Natural killer cell (primary cell): Measurements from ENCODE around the gene GRIA3. TPM values are rescaled to one million over a fixed set of nuclear protein-coding genes. Genes with fewer than 3 reads are reported as not detected.

ENCODE experiments used
- ATAC-seq, 3 donors: fragments of 150-1000 bp in 2 of 3; fragments of 200-7000 bp in 1 of 3; cut with Tn5 transposase; 1 replicate in 1 of 3; 2 replicates in 2 of 3; pipeline ENCODE4 v1.10.0; 2021; ENCODE audit warnings: mild to moderate bottlenecking in 2 of 3, moderate library complexity in 2 of 3
- DNase-seq, 2 donors: peaks; one replicate each; pipeline versions ENCODE4 v3.0.0 to v3.0.0-alpha.2; 2013 to 2021; ENCODE audit warnings: mixed read lengths in 1 of 2
- H3K27ac ChIP-seq: one replicate; pipeline ENCODE4 v1.5.1; 2013; ENCODE audit warnings: mild to moderate bottlenecking, low read length
- H3K27me3 ChIP-seq: one replicate; pipeline ENCODE4 v1.6.1; 2013; ENCODE audit warnings: low read length; ENCODE audit not compliant: control insufficient read depth, insufficient read depth
- H3K36me3 ChIP-seq: one replicate; pipeline ENCODE4 v1.6.1; 2013; ENCODE audit warnings: low read length; ENCODE audit not compliant: control insufficient read depth, insufficient read depth
- H3K4me1 ChIP-seq: one replicate; pipeline ENCODE4 v1.6.1; 2013; ENCODE audit warnings: low read length; ENCODE audit not compliant: control insufficient read depth, insufficient read depth
- H3K4me3 ChIP-seq: one replicate; pipeline ENCODE4 v1.5.1; 2013; ENCODE audit warnings: low read length
- H3K9me3 ChIP-seq: one replicate; pipeline ENCODE4 v1.6.1; 2013; ENCODE audit warnings: low read length; ENCODE audit not compliant: control insufficient read depth, insufficient read depth
- H3K27ac Mint-ChIP-seq, 2 donors: one replicate each; pipeline ENCODE4 v1.8.0; 2022; ENCODE audit warnings: mild to moderate bottlenecking in 2 of 2, mixed read lengths in 2 of 2, moderate library complexity in 1 of 2
- H3K27me3 Mint-ChIP-seq, 2 donors: one replicate each; pipeline ENCODE4 v1.8.0; 2022; ENCODE audit warnings: low read depth in 2 of 2, mixed read lengths in 2 of 2
- H3K36me3 Mint-ChIP-seq: one replicate; pipeline ENCODE4 v1.8.0; 2022; ENCODE audit warnings: mixed read lengths
- H3K4me1 Mint-ChIP-seq, 2 donors: one replicate each; pipeline ENCODE4 v1.8.0; 2022; ENCODE audit warnings: mixed read lengths in 2 of 2
- H3K4me3 Mint-ChIP-seq: one replicate; pipeline ENCODE4 v1.8.0; 2022; ENCODE audit warnings: mild to moderate bottlenecking, moderate library complexity, mixed read lengths
- H3K9me3 Mint-ChIP-seq, 2 donors: one replicate each; pipeline ENCODE4 v1.8.0; 2022; ENCODE audit warnings: mixed read lengths in 2 of 2
- WGBS: methylation state at CpG from one replicate; pipeline ENCODE4 v1.1.7; 2013; ENCODE audit warnings: missing lambda C conversion rate; ENCODE audit not compliant: insufficient coverage; 5-methylcytosine and 5-hydroxymethylcytosine counted together
- intact Hi-C: fragments of 100-400 bp; cut with micrococcal nuclease; formaldehyde crosslinking; loops from one replicate; pipeline ENCODE4 v1.14.2; 2022
- total RNA-seq, 4 donors: library from RNA; stranded (reverse); fragments of 120-200 nt in 1 of 4; gene quantifications; one replicate each; pipeline versions ENCODE4 v1.2.3 to v1.2.4, GENCODE V29; 2013 to 2022
- TF ChIP-seq, protein P1 (sequence below): fragments of 200-600 bp; IDR thresholded peaks from one replicate; pipeline ENCODE4 v1.8.0; 2022; ENCODE audit warnings: antibody characterized with exemption

Gene GRIA3
- total RNA-seq, 3 donors from 2014 or later (not counting 1 experiment from before 2014, with no cell fraction given): not detected

DNA sequence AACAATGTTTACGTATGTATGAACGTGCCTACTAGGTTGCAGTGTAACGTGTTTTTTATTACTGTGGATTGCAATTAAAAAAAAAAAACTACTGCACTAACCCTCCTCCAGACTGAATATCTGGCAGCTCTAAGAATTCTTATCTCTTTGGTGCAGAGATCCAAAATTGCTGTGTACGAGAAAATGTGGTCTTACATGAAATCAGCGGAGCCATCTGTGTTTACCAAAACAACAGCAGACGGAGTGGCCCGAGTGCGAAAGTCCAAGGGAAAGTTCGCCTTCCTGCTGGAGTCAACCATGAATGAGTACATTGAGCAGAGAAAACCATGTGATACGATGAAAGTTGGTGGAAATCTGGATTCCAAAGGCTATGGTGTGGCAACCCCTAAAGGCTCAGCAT lies 280.6 kb downstream of the GRIA3 start:
- TF ChIP-seq, protein P1, sequence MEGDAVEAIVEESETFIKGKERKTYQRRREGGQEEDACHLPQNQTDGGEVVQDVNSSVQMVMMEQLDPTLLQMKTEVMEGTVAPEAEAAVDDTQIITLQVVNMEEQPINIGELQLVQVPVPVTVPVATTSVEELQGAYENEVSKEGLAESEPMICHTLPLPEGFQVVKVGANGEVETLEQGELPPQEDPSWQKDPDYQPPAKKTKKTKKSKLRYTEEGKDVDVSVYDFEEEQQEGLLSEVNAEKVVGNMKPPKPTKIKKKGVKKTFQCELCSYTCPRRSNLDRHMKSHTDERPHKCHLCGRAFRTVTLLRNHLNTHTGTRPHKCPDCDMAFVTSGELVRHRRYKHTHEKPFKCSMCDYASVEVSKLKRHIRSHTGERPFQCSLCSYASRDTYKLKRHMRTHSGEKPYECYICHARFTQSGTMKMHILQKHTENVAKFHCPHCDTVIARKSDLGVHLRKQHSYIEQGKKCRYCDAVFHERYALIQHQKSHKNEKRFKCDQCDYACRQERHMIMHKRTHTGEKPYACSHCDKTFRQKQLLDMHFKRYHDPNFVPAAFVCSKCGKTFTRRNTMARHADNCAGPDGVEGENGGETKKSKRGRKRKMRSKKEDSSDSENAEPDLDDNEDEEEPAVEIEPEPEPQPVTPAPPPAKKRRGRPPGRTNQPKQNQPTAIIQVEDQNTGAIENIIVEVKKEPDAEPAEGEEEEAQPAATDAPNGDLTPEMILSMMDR: no peak
- DNase-seq (no peak), ATAC-seq (no peak)
- Mint-ChIP-seq H3K27ac (no peak overlapping the region), H3K36me3 (no peaks in the 10 kb centered on the region), H3K27me3 (no peaks in the 10 kb centered on the region), H3K9me3 (no peaks in the 10 kb centered on the region), H3K4me3 (no peak overlapping the region), H3K4me1 (no peaks in the 10 kb centered on the region)
- H3K27me3 ChIP-seq: no peaks in the 10 kb centered on the region
- no peak overlapping the region for H3K4me3 ChIP-seq
- H3K9me3 ChIP-seq: no peaks in the 10 kb centered on the region
- 93% methylated on average over 7 of the region's 10 CpGs for WGBS
- no peak overlapping the region for H3K27ac ChIP-seq
- intact Hi-C loops: no loop called here
- no peaks in the 10 kb centered on the region for H3K4me1 ChIP-seq
- no peaks in the 10 kb centered on the region for H3K36me3 ChIP-seq

DNA sequence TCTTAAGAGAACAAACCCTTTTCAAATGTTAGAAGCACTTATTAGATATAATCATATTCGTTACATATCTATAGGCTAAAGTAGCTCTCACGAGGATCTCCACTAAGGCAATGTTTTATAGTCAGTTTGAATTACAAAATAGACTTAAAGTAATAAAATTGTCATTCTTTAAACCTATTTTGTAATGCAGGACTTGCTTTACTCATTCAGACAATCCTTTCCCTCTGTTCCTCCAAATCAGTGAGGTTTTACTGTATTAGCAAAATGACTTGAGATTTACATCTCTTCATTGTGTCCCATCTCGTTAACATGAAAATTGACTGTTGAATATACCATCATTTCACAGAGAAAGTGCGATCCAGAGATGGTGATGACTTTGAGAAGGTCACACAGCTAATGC lies 284.4 kb downstream of the GRIA3 start:
- no peaks in the 10 kb centered on the region for H3K9me3 ChIP-seq
- no peak overlapping the region for H3K4me3 ChIP-seq
- no peaks in the 10 kb centered on the region for H3K27me3 ChIP-seq
- H3K36me3 Mint-ChIP-seq: no peaks in the 10 kb centered on the region
- no peak for ATAC-seq
- 63% methylated on average over 2 of the region's 4 CpGs for WGBS
- H3K27ac ChIP-seq: no peak overlapping the region
- H3K4me1 Mint-ChIP-seq: no peaks in the 10 kb centered on the region
- no peak overlapping the region for H3K27ac Mint-ChIP-seq
- TF ChIP-seq, protein P1: no peak
- no peak overlapping the region for H3K4me3 Mint-ChIP-seq
- H3K27me3 Mint-ChIP-seq: no peaks in the 10 kb centered on the region
- no peaks in the 10 kb centered on the region for H3K9me3 Mint-ChIP-seq
- H3K4me1 ChIP-seq: no peaks in the 10 kb centered on the region
- no peak for DNase-seq
- no peaks in the 10 kb centered on the region for H3K36me3 ChIP-seq
- intact Hi-C loops: no loop called here

DNA sequence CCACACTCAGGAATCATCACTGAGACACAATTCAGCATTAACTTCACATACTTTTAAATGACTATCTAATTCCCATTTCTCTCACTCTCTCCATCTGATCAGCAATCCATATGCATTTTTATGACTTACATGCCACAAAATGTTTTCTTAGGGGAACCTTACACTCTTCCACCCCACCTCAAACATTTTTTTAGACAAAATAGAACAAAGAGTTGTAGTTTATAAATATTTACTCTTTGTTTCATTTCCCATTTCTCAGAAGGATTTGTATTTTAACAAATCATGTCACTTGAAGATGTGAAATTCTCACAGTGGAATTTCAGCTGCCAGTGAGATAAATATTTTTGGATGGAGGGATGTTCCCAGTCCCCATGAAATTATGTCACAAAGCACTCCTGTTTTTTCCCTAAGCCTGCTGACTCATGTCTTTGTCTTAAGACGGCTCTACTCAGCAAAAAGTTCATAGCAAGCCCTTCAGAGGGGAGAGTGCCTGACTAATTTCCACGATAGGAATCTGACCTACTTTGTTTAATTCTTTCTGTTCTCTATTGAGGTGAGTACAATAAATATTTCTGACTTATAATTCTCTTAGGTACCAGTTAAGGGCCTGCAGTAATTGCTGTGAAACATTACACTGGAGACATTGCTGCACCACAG lies 291.1 kb downstream of the GRIA3 start:
- no peak for DNase-seq
- WGBS: no CpG with 5 or more reads among the region's 2 CpGs
- intact Hi-C loops: no loop called here
- H3K4me1 ChIP-seq: no peaks in the 10 kb centered on the region
- H3K27me3 Mint-ChIP-seq: no peaks in the 10 kb centered on the region
- TF ChIP-seq, protein P1: no peak
- no peaks in the 10 kb centered on the region for H3K36me3 Mint-ChIP-seq
- H3K27me3 ChIP-seq: no peaks in the 10 kb centered on the region
- no peaks in the 10 kb centered on the region for H3K9me3 Mint-ChIP-seq
- no peak for ATAC-seq
- no peak overlapping the region for H3K27ac ChIP-seq
- H3K9me3 ChIP-seq: no peaks in the 10 kb centered on the region
- H3K4me3 ChIP-seq: no peak overlapping the region
- no peaks in the 10 kb centered on the region for H3K4me1 Mint-ChIP-seq
- no peak overlapping the region for H3K27ac Mint-ChIP-seq
- no peak overlapping the region for H3K4me3 Mint-ChIP-seq
- H3K36me3 ChIP-seq: no peaks in the 10 kb centered on the region

DNA sequence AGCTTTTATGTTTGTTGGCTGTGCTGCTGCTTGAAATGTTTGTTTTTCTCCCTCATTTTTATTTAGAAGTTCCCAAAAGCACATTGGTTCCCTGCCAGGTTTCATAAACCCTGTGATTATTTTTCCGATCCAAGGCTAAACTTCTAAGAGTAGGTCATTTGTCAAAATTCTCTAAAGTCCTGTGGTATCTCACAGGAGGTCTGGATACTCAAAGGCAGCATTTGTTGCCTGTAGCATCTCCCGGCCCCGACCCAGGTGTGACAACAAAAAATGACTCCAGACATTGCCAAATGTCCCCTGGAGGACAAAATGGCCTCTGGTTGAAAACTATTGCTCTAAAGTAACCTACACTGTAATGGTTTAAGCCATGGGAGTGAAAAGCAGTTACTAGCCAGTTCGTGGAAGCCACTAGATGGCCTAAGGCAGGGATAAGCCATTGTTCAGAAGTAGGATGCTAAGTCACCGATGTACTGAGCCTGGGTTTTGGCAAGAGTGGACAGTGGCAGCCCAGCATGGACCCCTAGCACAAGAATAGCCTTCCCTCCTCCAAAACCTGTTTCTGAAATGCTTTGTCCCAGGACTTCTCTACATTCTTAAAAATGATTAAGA lies 292.6 kb downstream of the GRIA3 start:
- TF ChIP-seq, protein P1: no peak
- no peaks in the 10 kb centered on the region for H3K36me3 ChIP-seq
- DNase-seq: no peak
- H3K27ac Mint-ChIP-seq: no peak overlapping the region
- intact Hi-C loops: no loop called here
- no peaks in the 10 kb centered on the region for H3K27me3 Mint-ChIP-seq
- ATAC-seq: no peak
- no peak overlapping the region for H3K4me3 Mint-ChIP-seq
- no peaks in the 10 kb centered on the region for H3K9me3 ChIP-seq
- no peaks in the 10 kb centered on the region for H3K9me3 Mint-ChIP-seq
- no peaks in the 10 kb centered on the region for H3K36me3 Mint-ChIP-seq
- no peaks in the 10 kb centered on the region for H3K4me1 Mint-ChIP-seq
- H3K4me1 ChIP-seq: no peaks in the 10 kb centered on the region
- no peak overlapping the region for H3K27ac ChIP-seq
- H3K4me3 ChIP-seq: no peak overlapping the region
- H3K27me3 ChIP-seq: no peaks in the 10 kb centered on the region
- WGBS: 91% methylated on average over 5 of the region's 5 CpGs
